Fibroblast of gingiva (primary cell): ENCODE measurements around the gene MAP2K3.

ENCODE experiments used
- DNase-seq: peaks from one replicate; pipeline ENCODE4 v3.0.0-alpha.2; 2011; ENCODE audit warnings: low read depth

The MAP2K3 gene

GRCh38 chr17:21252796-21253645 is 31.5 kb upstream of the MAP2K3 start, which contains the start of gene NATD1:
TSS of gene NATD1 (minus strand) at chr17:21253410. CDS start at chr17:21253264, 146 bp downstream.
- peak; percentile 83 for DNase-seq

GRCh38 chr17:21253646-21254441 is 30.7 kb upstream of the MAP2K3 start:
- DNase-seq: no peak

GRCh38 chr17:21258593-21258992 is 25.9 kb upstream of the MAP2K3 start:
- DNase-seq: no peak

- no peak for DNase-seq
These were observed 22.1 kb upstream of the MAP2K3 start for GRCh38 chr17:21262259-21262993.

- DNase-seq: peak; percentile 34
These were observed 21.1 kb upstream of the MAP2K3 start for GRCh38 chr17:21263376-21263775.

- DNase-seq: no peak
These were observed 15.8 kb upstream of the MAP2K3 start for GRCh38 chr17:21268596-21269188.

- DNase-seq: no peak
These were observed 15.1 kb upstream of the MAP2K3 start for GRCh38 chr17:21269394-21269793.

- no peak for DNase-seq
These were observed 12.9 kb upstream of the MAP2K3 start for GRCh38 chr17:21271454-21272183.

GRCh38 chr17:21272250-21272649 is 12.3 kb upstream of the MAP2K3 start:
- DNase-seq: no peak

GRCh38 chr17:21272881-21273792 is 11.4 kb upstream of the MAP2K3 start:
- DNase-seq: no peak

- no peak for DNase-seq
These were observed 9.4 kb upstream of the MAP2K3 start for GRCh38 chr17:21275047-21275578.

- peak; percentile 78 for DNase-seq
These were observed 8.8 kb upstream of the MAP2K3 start for GRCh38 chr17:21275579-21276263.

- DNase-seq: no peak
These were observed 8.3 kb upstream of the MAP2K3 start for GRCh38 chr17:21276264-21276588.

GRCh38 chr17:21277332-21277731 is 7.2 kb upstream of the MAP2K3 start:
- no peak for DNase-seq

- DNase-seq: no peak
These were observed 5.9 kb upstream of the MAP2K3 start for GRCh38 chr17:21278450-21279197.

- no peak for DNase-seq
These were observed 5.3 kb upstream of the MAP2K3 start for GRCh38 chr17:21279198-21279535.

- no peak for DNase-seq
These were observed 4.9 kb upstream of the MAP2K3 start for GRCh38 chr17:21279582-21279981.

- DNase-seq: peak; percentile 65
These were observed 4.4 kb upstream of the MAP2K3 start for GRCh38 chr17:21280081-21280518.

GRCh38 chr17:21282231-21282630 is 2.3 kb upstream of the MAP2K3 start:
- peak; percentile 93 for DNase-seq
